Measurements from ENCODE around the gene RPS8.
"Not testable (repeated sequence)": the region's sequence is repeated elsewhere in the genome, so short reads cannot be mapped to it uniquely, and the experiment has no call there.

RPS8 gene

GRCh38 chr1:44775078-44775929 is at the start of gene RPS8:
Gene RPS8, plus strand, starts transcription at chr1:44775540. Its CDS starts 57 bp downstream, at chr1:44775597.
- peak; percentile 96 for DNase-seq (ENCODE audit: low spot score)

DNA sequence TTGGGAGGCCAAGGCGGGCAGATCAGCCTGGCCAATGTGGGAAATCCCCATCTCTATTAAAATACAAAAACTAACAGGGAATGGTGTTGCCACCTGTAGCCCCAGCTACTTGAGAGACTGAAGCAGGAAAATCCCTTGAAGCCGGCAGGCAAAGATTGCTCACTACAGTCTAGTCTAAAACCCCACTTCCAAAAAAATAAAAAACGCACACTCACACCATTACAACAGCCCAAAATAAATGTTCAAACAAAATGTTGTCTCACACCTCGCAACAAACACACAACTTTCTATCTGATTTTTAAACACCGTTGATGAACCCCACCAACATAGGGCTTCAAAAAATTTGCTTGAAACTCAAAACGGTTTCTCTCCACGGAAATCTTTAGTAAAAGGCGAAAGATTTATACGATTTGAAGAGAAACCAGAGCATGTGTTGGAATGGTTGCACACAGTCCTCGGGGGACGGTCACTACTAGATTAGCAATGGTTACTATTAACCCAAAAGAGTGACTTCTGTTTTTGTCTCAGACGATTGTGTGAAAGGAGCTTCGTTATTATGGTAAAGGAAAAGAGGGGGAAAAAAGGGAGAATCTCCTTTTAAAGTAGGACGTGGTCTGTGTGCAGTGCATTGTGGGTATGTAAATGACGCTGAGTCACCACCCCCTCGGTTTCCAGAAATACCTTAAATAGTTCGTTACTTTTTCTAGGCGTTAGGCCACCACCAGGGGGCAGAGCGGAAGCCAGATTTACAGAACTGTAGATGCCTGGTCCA is 44.4 kb upstream of the RPS8 start, which contains the start of gene RNU5D-1:
RNU5D-1 (minus strand) TSS at position 430 of the 772 bp plus-strand sequence.
- peak; percentile 96 for DNase-seq (ENCODE audit: low spot score)

DNA sequence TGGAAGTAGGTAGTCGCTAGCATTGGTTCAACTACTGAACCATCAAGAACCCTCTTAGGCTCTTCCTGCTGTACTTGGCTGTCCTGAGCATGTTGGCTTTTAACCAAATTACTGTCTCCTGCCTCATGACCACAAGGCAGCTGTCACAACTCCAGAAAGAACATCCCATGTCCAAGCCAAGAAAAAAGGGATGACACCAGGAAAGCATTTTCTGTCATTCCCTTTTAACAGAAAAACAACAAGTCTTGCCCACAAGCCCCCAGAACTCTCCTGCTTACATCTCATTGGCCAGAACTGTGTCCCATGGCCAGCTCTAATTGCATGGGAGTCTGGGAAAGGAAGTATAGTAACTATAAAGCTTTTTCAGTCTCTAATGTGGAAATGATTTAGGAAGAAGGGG is 42.0 kb upstream of the RPS8 start:
- peak; percentile 45 for DNase-seq (ENCODE audit: low spot score)

- no peak for DNase-seq (ENCODE audit: low spot score)
Measured at GRCh38 chr1:44733784-44734183, 41.6 kb upstream of the RPS8 start.

- DNase-seq (ENCODE audit: low spot score), result no peak
Measured at GRCh38 chr1:44735992-44736391, 39.3 kb upstream of the RPS8 start.

DNA sequence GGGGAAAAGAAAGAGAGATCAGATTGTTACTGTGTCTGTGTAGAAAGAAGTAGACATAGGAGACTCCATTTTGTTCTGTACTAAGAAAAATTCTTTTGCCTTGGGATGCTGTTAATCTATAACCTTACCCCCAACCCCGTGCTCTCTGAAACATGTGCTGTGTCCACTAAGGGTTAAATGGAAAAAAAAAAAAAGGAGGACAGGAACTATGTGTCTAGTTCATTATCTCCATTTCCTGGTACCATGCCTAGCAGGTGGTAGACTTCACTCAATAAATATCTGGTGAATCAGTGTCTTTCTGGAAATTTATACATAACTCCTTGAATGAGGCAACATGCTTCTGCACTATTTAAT is 36.4 kb upstream of the RPS8 start:
- DNase-seq (ENCODE audit: low spot score), result not testable (repeated sequence)

GRCh38 chr1:44739307-44740178 is 35.8 kb upstream of the RPS8 start, which contains the start of gene KIF2C:
Gene KIF2C, plus strand, starts transcription at chr1:44739837. Its CDS starts 96 bp downstream, at chr1:44739933.
- DNase-seq (ENCODE audit: low spot score), result peak; percentile 97

DNA sequence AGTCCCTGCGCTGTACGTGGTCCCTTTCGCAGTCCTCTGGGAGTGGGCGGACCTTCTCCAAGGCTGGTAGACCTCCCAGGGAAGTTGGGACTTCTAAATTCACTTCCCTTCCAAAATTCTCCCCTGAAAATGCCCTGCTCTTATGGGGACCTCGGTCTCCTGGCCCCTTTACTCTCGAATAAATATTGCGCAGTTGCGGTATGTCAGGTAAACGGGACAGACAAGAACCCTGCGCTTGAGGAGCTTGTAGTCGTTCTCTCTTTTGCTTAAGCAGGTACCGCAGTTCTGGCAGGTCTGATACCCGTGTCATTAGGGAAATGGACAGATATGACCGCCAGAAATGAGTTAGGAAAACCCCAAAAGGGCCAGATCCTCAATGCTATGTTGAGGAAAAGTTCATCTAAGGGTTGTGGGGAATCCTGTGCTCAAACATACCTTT is 35.1 kb upstream of the RPS8 start:
- DNase-seq (ENCODE audit: low spot score), result no peak

DNA sequence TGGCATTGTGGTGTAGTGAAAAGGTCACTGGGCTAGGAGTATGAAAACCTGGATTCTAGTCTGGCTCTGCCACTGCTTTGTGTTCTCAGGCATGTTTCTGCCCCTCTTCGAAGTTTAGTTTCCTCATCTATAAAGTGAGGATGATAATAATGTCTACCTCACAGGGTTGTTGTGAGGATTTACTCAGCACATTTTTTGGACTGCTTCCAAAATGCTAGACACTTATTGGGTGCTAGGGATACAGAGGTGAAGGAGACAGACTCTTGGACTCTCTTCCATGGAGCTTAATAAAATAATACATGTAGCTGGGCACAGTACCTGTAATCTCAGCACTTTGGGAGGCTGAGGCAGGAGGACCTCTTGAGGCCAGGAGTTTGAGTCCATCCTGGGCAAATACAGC is 32.1 kb upstream of the RPS8 start:
- DNase-seq (ENCODE audit: low spot score), result no peak

GRCh38 chr1:44747878-44748277 is 27.5 kb upstream of the RPS8 start:
- DNase-seq (ENCODE audit: low spot score), result no peak

DNA sequence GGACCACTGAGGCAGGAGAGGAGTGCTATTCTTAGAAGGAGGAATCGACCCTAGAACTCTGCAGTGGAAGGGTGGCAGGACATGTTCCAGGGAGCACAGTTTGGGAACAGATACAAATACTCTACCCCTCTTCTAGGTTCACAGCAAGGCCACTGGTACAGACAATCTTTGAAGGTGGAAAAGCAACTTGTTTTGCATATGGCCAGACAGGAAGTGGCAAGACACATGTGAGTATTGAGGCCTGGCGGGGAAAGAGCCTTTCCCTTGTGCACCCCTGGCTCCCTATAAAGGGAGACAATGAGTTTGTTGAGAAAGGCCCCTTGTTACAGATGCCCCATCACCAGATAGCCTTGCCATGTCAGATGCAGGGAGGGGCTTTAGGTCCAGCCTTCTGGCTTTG is 17.9 kb upstream of the RPS8 start:
- no peak for DNase-seq (ENCODE audit: low spot score)

- no peak for DNase-seq (ENCODE audit: low spot score)
Measured at GRCh38 chr1:44759077-44759476, 16.3 kb upstream of the RPS8 start.

DNA sequence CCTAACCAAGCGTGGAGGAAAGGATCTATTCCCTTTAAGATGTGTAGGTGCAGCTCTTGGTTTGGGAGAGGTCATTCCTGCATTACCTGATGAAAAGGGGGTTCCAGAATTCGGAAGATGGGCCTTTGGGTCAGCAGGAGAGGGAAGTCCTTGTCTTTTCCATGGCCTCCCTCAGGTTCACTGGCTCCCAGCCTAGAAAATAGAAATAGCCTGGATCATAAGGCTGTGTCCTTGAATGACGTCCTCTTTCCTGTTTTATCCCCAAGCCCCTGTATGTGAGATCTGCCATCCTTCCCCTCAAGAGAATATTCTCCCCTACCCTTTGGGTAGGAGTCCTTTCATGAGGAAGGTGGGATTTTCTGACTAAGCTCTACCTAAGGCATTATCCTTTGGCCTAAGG is 14.5 kb upstream of the RPS8 start:
- no peak for DNase-seq (ENCODE audit: low spot score)

DNA sequence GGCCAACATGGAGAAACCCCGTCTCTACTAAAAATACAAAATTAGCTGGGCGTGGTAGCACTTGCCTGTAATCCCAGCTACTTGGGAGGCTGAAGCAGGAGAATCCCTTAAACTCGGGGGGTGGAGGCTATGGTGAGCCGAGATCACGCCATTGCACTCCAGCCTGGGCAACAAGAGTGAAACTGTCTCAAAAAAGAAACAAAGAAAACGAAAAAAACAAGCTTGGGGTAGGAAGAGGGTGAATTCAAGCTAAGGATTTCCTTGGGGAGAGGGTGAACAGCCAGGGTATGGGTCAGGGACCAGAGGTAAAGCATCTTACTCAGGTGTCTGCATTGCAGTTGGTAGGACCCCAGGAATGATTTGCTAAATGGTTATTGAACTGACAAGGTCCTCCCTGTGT is 8.9 kb upstream of the RPS8 start:
- DNase-seq (ENCODE audit: low spot score), result not testable (repeated sequence)

DNA sequence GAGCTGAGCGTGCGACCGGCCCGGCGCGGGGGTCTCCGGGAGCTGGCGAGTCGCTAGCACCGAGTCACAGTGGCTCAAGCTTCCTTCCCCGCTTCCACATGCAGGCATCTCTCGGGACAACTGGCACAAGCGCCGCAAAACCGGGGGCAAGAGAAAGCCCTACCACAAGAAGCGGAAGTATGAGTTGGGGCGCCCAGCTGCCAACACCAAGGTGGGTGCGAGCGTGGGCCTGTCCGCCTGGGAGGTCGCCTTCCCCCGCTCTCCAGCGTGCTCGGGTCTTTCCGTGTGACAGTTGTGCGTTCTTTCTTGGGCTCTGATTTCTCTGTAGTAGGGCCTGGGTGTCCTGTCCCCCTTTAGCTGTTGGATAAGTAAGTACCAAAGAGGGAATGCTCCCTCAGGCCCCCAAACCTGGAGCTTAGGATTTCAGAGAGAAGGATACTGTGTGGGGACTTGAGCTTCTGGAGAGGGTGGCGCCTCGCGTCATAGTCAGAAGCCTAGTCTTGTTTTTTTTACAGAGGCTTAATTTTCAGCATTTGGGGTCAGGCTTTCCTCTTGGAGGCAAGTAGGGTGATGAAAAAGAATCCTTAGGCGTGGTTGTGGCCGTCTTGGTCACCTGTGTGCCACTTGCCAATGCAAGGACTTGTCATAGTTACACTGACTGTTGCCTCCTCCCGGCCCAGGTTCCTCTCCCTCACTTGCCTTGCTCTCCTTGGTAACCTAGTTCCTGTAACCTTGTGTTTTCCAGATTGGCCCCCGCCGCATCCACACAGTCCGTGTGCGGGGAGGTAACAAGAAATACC is 790 bp downstream of the RPS8 start:
- no peak for DNase-seq (ENCODE audit: low spot score)

DNA sequence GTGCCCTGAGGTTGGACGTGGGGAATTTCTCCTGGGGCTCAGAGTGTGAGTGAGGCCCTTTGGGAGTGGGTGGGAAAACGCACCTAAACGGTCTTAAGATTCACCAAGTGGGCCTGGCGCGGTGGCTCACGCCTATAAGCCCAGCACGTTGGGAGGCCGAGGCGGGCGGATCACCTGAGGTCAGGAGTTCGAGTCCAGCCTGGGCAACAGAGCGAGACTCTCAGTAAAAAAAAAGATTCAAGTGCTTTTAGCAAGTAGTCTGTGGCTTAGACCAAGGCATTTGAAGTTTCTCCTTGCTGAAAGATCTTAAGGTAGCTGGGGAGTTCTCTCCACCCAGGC is 1.4 kb downstream of the RPS8 start:
- DNase-seq (ENCODE audit: low spot score), result no peak

- DNase-seq (ENCODE audit: low spot score), result no peak
Measured at GRCh38 chr1:44777547-44777946, 2.2 kb downstream of the RPS8 start.

DNA sequence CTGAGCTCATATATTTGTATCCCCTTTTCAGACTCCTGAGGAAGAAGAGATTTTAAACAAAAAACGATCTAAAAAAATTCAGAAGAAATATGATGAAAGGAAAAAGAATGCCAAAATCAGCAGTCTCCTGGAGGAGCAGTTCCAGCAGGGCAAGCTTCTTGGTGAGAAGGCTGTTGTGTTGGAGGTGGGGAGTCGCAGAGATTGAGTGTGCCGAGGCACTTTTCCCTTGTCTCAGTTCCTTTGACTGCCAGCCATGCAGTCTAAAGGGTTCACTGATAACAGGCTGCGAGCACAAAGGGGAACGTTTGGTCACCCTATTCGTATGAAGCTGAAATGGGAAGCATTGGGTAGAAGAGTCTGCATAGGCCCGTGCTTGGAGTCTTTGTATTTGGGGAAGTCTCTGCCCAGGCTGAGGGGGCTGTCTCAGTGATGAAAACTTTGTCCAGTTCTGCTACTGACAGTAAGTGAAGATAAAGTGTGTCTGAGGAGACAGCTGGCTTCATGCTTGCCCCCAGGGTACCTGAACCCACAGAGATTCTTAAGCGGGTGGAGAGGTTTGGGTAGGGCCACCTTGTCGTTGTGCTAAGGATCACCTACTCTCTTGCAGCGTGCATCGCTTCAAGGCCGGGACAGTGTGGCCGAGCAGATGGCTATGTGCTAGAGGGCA is 2.8 kb downstream of the RPS8 start:
- no peak for DNase-seq (ENCODE audit: low spot score)

- no peak for DNase-seq (ENCODE audit: low spot score)
Measured at GRCh38 chr1:44778705-44779576, 3.6 kb downstream of the RPS8 start.

All from cerebellar cortex (tissue), 1 donor.